GM21360 (cell line): ENCODE data around the gene CLSTN2.
A peak's percentile ranks its signal among the peaks of the same experiment; 100 is the strongest.

Source experiments
- ATAC-seq: cut with Tn5 transposase; IDR thresholded peaks from one replicate; pipeline ENCODE4 v1.9.1; 2021; ENCODE audit warnings: mild to moderate bottlenecking, moderate library complexity; ENCODE audit not compliant: unreplicated experiment

The CLSTN2 gene

DNA sequence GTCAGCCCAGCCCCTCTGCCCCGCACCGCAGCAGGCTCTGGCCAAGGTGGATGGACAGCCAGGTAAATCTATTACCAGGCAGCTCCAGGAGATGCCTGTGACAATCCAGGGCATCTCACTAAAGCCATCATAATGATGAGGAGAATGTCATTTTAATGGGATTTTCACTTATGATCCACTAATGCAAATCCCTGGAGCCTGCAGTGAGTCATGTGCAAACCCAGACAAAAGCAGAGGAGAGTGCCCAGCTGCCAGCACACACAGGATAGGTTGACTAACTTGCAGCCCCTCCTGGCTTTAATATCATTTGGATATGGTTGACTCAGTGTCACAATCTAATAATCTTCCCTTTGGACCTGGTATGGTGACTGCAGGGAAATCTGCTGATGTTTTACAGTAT, 536.0 kb downstream of the CLSTN2 start:
- ATAC-seq = no peak

DNA sequence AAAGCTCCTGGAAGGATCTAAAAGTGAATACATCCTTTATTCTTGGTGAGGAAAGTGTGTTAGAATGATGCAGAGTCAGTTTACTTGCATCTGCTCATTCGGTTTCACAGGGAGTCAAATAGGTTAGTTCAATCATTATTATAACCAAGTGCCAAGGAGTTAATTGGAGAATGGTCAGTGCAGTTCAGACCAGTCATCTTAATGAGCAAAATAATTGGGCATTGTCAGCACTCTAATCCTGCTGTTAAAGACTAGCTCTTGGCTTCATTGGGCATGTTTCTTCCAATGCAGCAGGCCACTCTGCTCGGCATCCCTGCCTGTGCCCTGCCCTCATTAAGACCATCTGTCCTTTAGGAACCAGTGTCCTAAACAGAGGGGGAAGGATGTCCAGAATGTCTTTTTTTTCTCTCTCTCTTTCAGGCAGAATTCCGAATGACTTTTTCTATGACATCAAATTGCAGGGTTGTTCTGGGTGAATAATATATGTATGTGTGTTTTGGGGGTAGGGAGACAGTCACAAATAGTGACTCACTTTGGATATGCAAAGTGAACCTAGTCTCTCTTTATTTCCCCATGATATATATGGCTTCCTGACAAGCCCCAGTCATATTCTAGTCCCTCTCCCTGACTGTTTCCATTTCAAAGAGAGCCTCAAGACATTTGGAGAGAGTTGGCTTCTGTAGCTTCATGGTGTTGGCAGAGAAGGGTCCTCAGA, 537.5 kb downstream of the CLSTN2 start:
- no peak for ATAC-seq

DNA sequence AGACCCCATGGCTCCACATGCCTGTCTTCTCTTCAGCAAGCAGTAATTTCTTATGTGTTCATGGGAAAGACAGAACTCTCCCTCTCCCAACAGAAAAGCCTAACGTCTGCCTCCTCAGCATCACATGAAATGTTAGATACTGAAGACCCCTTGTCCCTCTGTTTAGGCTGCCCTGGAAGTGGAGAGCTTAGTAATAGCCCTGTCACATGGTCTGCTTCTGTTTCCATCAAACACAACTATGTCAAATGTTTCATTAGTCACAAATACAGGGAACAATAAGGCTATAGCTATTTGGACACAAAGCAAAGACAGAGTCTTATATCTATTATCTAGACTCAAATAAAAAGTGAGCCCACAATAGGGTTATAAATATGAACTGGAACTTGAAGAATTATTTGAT, 552.6 kb downstream of the CLSTN2 start:
- ATAC-seq = no peak

DNA sequence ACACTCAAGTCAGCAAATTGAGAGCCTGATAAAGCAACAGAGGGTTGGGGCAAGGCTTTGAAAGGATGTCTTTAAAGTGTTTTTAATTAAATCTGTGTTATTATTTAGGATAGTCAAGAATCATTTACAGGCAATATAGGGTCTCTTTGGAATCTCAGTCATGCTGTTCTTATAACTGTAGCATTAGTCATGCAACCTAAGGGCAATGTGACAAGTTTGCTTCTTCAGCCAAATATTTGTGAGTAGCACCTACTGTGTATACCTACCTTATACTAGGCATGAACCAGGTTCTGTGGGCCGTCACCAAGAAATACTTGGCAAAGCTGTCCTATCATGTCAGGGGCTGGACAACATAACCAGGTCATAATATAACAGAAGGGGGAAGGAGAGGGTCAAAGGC, 558.3 kb downstream of the CLSTN2 start:
- no peak for ATAC-seq

DNA sequence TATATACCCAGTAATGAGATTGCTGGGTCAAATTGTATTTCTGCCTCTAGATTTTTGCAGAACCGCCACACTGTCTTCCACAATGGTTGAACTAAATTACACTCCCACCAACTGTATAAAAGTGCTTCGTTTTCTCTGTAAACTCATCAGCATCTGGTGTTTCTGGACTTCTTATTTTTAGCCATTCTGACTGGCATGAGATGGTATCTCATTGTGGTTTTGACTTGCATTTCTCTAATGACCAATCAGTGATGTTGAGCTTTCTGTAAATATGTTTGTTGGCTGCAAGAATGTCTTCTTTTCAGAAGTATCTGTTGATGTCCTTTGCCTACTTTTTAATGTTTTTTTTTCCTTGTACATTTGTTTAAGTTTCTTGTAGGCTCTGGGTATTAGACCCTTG, 560.0 kb downstream of the CLSTN2 start:
- no peak for ATAC-seq

DNA sequence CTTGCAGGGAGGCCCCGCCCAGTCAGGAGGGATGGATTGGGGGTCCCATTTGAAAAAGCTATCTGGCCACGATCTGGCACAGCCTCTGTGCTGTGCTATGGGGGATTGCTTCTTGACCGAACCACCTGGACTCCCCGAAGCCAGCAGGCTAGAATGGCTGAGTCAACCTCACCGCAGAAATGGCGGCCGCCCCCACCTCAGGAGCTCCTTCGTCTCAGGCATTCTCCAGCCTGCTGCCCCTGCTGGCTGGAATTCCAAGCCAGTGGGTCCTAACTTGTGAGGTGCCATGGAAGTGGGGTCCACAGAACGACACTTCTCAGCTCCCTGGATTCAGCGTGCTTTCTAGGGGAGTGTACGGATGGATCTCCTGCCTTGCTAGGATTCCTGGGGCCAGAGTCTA, 562.3 kb downstream of the CLSTN2 start:
- no peak for ATAC-seq

DNA sequence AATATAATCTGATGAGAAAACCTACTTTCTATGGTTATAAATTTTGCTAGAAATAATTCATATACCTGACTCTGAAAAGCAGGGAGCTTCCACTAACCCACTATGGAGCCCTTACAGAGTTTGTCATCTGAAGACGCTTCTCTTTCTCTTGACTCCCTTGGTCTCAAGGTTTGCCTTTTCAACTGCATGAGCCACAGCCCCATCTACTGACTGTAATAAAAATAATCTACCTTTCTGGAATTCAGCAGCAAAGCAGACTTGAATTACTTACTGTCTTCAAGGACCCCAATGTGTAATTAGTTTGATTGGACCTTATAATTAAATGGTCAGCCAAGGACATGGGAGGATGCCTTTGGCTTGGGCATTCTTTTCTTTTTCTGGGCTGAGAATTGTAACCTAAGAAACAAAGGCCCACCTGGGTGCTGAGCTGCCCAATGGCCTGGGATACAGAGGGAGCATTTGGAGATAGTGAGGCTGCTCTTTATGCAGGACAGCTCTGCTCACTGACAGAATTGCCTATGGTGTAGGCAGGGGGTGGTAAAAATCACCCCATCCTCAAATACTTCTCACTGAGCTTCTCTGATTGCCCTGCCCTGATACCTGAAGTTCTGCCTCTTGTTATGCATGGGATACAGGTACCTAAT, 564.3 kb downstream of the CLSTN2 start:
- no peak for ATAC-seq

DNA sequence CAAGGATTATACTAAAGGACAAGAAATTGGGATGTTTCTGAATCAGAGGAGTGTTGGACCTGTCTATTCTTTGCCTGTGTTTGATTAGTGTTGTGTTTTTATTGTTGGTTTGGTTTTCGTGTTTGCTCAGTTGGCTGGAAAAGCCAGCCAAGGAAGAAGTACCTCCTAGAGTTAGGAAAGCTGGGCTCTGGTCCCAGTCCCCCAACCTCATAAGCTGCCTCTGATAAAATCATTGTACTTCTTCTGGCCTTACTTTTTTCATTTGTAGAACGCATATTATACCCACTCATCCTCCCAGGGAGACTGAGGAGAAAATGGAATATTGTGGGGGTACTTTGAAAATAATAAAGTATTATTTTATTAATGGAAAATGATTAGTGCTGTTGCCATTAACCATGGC, 565.5 kb downstream of the CLSTN2 start:
- ATAC-seq = no peak

DNA sequence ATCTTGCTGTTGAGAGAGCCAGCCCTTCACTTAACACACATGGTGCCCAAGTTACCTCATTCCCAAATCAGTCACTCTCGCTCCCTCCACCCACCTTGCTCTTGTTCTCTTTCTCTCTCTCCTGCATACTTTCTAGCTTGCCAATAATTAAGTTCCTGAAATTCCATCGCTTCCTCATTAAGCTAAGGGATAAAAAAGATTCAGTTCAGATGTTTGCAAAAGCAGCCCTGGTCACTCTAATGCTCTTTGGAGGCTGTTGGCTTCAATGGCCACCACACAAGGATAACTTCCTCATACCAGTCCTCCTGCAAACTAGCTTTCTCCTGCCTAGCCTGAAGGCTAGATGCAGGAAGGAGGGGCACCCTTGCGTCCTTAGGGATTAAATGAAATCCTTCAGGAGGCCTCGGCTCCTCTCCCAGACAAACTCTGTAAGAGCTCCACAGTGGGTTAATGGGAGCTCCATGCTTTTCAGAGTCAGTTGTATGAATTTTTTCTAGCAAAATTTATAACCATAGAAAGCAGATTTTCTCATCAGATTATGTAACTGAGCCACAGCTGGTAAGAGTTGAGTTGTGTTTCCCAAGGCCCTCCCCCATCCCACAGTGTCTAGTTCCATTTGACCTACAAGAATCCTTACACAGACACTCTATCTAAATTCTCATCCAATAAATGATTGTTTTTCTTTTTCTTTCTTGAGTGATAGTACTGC, 566.2 kb downstream of the CLSTN2 start:
- ATAC-seq = no peak

DNA sequence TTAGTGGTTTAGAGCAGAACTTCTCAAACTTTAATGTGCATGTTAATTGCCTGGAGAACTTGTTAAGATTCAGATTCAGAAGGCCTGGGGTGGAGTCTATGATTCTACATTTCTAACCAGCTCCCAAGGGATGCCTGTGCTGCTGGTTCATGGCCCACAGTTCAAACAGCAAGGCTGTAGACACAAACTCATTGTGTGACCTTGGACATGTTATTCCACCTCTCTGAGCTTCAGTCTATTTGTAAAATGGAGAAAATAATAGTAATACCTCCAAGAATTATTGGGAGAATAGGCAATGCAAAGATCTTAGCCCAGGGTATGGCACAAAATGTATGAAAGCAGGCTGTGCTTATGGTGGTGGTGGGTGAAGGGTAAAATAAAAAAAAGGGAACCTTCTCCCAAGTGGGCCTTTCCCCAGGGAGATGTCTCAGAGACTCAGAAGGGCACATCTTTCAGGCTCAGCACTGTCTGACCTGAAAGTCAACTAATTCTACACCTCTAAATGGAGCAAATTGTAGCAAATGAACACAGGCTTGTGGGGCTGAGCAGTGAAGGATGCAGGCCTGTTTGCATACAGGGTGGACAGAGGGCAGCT, 566.9 kb downstream of the CLSTN2 start:
- ATAC-seq = no peak

DNA sequence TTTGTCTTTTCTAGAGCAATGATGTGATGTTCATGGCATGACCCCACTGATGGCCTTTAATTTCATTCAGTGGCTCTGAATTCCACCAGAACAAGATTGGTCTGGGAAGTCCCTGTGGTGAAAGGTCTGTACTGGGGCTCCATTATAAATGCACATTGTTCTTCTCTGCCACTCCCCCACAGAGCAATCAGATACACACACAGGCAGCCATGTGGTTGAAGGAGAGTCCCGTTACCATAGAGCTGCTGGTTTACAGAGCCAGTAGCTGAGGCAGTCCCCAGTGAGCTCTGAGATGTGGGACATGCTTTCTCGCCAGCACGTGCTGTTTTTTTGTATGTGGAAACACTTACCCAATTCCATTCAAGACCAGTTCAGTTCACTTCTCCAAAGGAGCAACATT, 570.2 kb downstream of the CLSTN2 start:
- ATAC-seq = peak; percentile 52

DNA sequence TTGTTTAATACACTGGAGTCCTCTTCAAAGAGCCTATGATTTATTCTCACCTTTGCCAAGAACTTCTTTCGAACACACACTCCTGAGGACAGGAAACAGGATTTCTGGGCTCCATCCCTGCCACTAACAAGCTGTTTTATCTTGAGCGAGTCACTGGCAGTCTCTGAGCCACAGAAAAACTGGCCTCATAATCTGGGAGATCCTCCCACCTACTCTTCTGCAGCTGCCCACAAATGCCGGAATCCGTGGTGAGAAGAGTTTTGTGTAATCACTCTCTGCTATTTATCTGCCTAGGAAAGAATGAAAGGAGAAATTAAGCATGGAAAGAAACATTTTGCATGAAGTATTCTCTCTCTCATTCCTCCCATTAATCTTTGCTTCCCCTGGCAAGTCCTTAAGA, 570.9 kb downstream of the CLSTN2 start:
- no peak for ATAC-seq

DNA sequence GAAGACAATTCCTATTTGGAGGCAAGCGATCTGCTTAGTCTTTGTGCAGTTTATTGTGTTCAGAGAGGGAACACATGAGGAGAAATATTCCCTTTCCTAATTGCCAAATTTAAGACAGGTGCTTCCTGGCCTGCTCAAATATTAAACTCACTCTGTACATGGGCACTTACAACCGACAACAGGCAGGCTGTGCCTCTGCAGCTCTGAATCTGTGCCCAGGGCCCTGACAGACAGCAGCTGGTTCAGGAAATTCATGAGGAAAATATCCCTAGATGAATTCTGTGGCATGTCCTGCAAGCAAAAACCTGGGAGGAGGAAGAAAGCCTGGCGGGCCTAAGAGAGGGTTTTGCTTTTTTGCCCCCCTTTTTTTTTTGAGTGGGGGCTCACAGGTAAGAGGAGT, 573.6 kb downstream of the CLSTN2 start:
- ATAC-seq = no peak

DNA sequence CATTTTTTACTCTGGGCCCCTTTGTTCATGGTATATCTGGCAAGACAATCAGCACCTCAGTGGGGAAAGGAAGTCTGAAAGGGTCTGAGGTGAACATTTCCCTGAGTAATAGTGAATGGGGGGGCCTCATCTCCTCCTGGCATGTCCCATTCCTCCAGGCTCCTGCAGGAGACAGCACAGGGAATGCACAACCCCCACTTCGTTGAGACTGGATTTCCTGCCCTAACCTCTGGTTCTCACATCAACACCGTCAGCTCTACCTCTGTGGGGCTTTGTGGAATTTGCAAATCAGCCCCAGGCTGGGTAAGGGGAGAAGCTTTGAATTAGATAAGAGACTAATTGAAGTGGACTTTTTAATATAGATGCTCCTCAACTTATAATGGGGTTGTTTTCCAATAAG, 574.5 kb downstream of the CLSTN2 start:
- ATAC-seq = no peak

DNA sequence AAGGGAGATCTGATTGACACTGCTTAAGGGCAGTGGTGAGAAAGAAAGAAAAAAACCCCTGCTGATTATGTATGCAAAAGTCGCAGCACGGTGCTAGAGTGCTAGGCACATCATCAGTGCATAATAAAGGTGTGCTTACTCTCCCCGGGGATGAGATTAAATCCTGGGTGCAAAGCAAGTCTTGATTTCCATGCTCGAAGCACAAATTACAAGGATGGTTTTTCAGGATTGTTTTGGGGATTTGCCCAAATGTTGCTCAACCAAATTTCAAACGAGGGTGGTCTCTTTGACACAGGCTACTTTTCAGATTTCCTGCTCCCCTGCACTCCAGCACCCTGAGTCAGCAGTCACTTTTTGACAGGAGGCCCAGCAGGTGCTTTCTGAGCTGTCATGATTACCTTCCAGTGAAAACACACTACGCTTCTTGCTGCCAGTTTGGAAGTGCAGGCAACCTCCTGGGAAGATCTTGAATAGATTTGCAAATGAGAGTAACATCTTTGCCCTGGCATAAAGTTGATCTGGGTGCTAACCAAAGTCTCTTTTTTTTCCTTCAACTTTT, 575.4 kb downstream of the CLSTN2 start:
- no peak for ATAC-seq

DNA sequence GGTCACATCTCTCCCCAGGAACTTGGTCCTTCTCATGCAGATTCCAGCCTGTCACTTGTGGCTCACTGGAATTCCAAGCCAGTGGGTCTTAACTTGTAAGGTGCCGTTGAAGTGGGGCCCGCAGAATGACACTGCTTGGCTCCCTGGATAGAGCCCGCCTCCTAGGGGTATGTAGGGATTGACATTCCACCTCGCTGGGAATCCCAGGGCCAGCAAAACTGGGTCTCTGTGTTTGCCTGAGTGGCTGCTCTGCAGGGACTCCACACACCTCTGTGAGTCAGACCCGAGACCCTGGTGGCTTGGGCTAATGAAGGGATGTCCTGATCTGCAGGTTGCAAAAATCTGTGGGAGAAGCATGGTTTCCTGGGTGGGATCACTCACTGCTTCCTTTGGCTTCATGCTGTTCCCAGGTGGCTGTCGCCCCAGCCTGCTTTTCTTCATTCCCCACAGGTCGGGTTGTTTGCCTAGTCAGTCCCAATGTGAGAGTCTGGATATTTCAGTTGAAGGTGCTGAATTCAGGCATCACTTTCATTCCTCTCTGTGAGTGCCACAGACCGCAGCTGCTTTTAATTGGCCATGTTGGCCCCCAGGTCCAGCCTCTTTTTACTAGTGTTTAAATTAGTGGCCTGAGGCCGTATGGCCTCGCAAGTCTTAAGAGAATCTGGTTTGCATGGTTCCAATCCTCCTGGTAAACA, 586.9 kb downstream of the CLSTN2 start:
- no peak for ATAC-seq

DNA sequence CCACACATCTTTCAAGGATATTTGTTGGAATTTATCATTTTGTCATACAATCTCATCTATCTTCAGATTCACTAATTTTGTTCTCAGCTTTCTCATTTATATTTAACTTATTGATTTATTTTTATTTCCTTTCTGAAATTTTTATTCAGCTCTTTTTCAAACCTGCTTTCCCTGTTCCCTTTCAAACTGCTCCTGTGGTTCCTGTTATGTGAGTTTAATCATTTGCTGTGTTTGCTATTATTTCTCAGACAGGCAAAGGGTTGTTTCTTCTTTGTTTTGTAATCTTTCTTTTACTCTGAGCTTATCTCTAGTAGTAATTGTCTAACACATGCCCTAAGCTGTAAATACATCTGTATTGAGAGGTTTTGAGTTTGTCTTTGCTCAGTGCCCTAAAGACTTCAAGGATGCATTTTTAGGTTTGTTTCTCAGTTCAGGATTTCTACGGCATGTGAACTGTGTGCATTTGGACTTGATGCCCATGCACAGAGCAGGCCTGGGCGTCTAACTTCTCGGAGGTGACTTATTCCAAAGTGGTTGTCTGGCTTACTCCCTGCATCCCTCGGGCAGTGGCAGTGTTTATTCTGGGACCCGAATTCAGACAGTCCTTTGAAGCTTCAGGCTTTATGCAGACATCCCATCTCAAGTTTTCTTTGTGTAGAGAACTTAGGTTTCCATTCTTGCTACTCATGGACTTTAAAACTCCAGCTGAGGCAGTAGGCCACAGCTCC, 587.8 kb downstream of the CLSTN2 start:
- no peak for ATAC-seq

DNA sequence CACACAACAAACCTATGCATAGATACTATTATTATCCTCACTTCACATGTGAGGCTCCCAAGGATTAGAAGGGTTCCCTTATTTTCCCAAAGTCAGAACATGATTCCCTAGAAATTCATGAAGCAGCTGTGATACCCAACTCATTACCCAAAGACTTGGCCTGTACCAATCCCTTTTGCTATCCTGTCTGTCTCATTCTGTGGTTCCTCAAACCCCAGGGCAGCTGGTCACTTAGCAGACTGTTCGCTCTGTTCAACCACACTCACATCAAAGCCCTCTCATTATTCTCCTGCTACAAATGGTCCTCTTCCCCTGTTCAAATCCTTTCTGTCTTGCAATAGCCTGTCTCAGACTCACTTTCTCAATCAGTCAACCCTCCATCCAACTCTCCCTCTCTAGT, 588.6 kb downstream of the CLSTN2 start:
- no peak for ATAC-seq

DNA sequence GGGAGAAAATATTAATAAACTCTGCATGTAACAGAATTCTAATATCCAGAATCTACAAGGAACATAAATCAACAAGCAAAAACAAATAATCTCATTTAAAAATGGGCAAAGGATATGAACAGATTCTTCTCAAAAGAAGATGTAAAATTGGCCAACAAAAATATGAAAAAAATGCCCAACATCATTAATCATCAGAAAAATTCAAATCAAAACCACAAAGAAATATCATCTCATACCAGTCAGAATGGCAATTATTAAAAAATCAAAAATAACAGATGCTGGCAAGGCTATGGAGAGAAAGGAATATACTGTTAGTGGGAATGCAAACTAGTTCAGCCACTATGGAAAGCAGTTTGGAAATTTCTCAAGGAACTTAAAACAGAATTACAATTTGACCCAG, 592.2 kb downstream of the CLSTN2 start:
- no peak for ATAC-seq

DNA sequence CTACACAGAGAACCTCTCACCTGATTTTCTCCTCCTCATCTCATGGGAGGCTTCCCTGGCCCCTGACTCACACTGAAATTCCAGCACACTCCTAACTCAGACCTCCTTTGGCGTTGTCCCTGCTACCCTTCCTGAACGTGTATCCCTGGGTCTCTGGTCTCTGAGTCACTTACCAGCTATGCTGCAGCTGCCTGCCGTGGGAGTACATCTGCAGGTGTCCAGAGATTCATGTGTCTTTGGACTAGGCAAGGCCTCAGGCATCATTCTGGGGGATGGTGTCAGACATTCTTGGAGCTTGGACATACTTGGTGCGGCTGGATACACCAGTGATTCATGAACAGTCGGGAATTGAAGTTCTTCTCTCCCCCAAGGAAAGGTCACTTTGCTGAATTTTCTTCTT, 594.1 kb downstream of the CLSTN2 start:
- ATAC-seq = no peak
